Measurements from ENCODE around the gene MBTPS1.

DNA sequence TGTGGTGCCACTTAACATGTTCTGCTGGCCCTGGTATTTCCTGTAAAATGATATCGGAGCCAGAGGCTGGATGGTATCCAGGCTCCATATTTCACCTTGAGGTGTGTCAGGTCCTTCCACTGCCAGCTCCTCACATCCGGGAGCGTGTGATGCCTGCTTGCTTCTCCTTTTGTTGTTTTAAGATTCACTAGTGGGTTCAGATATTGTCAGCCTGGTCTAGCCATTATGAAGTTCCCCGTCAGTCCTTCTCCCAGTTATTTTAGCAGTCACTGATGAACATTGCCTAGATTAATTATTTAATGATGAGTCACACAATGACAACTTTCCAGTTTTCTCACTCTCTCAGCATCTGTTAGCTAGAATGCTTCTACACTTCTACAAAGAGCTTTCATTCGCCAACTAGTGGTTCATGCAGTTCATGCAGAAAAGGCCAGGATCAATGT, 39.6 kb upstream of the MBTPS1 start:
- TF ChIP-seq, protein P1, sequence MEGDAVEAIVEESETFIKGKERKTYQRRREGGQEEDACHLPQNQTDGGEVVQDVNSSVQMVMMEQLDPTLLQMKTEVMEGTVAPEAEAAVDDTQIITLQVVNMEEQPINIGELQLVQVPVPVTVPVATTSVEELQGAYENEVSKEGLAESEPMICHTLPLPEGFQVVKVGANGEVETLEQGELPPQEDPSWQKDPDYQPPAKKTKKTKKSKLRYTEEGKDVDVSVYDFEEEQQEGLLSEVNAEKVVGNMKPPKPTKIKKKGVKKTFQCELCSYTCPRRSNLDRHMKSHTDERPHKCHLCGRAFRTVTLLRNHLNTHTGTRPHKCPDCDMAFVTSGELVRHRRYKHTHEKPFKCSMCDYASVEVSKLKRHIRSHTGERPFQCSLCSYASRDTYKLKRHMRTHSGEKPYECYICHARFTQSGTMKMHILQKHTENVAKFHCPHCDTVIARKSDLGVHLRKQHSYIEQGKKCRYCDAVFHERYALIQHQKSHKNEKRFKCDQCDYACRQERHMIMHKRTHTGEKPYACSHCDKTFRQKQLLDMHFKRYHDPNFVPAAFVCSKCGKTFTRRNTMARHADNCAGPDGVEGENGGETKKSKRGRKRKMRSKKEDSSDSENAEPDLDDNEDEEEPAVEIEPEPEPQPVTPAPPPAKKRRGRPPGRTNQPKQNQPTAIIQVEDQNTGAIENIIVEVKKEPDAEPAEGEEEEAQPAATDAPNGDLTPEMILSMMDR (IDR thresholded peaks at IDR 0.05), result no peak
- TF ChIP-seq POLR2A (IDR thresholded peaks at IDR 0.05), result no peak

All from stomach (tissue), 4 donors.